RPMI7951 (cell line): ENCODE measurements around the gene C1orf105. TPM values are rescaled to one million over a fixed set of nuclear protein-coding genes. Genes with fewer than 3 reads are reported as not detected.

Experiments
- DNase-seq: peaks from one replicate; pipeline ENCODE4 v3.0.0-alpha.2; 2012; ENCODE audit warnings: low read depth
- total RNA-seq: library from RNA; depleted of rRNA; stranded (reverse); fragments of >200 nt; shearing (Covaris generic); gene quantifications from 2 replicates; pipeline ENCODE4 v1.2.3, GENCODE V29; 2014

Gene C1orf105
- total RNA-seq, 1 experiment from 2014 or later, result not detected

DNA sequence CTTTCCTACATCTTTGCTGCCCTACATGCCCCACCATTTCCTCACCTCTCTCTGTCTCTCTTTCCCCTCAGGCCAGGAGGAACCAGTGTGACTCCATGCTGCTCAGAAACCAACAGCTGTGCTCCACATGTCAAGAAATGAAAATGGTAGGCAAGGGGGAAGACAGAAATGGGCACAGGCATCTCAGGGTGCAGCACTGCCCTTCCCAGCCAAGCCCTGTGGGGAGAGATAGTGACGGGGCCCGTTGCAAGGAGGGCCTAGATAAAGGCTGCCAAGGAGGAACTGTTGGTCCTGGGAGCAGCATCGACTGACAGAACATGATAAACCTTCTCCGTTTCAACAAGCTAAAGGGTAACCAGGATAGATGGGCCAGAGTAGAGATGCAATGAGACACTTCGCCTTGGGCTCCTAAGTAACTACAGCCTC lies 35.9 kb downstream of the C1orf105 start:
- no peak for DNase-seq

DNA sequence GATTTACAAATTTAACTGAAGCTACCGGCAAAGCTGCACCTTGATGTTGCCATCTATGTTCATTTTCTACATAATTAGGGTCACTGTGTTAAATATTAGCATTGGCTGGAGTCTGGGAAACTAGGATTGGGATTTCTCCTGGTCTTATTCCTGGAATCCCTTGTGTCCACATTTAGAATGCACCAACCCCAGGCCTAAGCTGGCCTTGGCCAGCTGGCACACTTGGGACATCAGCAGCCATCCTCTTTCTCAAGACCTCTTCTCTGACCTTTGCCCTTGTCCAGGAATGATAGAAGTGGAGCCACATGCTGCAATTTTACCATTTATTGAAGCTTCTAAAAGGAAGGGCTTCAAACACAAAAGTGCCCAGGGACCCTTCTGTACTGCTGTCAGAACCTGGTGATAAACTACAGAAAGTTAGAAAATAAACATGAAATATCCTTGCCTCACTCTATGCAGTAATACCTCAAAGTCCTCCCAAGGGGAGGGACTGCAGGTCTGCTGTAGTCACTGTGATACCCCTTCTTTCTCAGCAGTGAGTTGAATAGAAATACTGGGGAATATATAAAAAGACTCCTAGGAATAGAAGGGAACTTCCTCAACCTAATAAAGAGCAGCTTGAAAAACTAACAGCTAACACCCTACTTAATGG lies 37.1 kb downstream of the C1orf105 start:
- DNase-seq, result no peak

DNA sequence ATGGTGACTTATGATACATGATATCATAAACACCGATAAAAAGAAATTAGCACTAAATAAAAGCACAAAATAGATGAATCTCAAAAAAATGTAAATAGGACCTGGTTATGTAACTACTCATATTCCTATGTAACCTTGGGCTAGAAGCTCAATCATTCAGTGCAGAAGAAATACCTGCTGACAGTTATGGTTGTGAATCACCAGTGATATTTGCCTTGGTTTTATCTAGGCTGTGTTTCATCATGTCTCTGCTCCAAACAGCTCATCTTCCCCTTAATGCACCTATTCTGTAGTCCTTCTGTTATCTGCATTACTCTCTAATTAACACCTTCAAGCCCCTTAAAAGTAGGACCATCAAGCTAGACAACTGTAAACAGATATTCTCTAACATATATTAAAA lies 39.7 kb downstream of the C1orf105 start:
- no peak for DNase-seq

DNA sequence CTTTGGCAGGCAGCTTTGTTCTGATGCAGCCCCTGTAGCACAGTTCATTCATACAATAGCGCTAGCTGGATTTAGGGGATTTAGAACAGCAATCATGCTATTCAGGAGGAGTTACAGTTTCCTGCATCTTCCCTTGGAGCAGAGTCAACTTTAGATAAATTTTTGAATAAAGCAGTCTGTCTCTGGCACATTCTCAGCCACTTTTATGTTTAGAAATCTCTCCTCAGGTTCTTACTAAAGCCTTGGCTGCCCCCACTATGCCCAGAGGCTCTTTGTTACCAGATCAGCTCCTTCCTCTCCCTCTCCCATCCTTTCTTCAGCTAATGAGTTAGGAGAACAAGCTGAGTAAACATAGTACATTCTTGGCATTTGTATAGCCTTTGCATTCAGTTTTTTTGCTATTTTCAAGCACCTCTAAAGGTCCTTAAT lies 40.4 kb downstream of the C1orf105 start:
- DNase-seq, result peak; percentile 46

DNA sequence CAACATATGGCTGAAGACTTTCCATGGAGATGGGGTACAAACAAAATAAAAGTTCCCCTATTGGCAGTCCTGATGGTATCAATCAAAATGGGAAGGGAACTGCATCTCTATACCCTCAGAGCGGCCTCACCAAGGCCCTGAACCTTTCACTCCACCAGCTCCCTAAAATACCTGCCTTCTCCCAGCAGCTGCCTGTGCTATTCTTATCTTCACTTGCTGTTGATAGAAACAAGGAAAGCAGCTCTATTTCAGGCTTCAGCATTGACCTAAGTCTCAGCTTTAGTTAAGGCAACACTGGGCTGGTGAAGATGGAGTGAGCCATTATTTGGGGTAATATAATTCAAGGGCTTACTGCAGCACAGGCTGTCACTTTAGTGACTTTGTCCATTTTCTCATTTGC lies 45.1 kb downstream of the C1orf105 start:
- DNase-seq, result no peak

DNA sequence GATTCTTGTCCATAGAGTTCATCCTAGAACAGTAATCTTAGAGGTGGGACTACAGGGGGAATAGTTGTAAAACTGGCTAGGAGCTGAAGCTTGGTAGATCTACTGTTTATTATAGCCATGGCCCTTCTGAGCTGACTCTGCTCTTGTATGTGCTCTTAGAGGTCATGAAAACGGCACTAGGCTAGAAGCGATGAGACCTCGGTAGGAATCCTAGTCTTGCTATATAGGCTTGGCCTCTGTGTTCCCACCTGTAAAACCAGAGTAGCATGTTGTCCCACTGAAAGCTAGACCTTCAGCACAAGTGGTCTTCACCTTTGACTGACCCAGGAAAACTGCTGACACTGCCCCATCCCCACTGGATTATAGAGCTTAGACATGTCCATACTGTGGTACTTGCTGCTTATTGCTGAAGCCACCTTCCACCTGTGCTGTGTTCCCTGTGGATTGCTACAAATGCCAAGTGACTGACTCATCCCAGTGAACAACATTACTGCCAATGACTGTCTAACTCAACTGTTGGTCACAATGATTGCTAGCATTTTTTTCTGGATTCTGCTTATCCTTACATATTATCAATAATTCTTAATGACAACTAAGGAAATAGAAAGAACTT lies 46.4 kb downstream of the C1orf105 start:
- no peak for DNase-seq

DNA sequence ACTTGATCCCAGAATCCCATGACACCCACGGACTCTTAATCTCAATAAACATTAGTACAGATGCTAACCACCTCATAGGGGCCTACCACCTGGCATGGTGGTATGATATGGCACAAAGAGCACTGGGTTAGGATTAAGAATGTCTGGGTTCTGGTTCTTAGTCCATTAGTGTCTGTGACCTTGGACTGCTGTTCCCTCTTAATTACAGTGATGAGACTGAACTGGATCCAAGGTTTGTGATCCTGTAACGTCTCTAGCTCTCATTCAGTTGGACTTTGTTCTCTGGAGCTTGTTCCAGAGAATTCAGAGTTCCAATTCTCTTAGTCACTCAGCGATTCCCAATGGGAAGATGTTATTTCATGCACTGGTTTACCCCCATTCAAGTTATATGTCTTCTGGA lies 47.0 kb downstream of the C1orf105 start:
- no peak for DNase-seq

DNA sequence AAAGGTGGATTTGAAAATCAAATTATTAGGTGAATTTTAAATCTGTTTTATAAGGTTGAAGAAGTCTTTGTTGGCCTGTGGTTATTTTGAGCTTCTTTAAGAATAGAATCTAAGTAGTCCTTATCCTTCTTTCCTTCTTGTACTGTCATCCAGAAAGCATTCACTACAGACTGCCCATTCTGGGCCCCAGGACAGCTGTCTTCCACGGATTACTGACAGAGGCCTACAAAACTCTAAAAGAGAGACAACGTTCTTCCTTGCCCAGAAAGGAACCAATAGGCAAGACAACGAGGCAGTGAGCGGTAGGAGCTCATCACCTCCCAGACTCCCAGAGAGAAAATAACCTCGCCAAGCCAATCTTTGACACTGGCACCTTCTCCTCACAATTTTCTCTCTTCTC lies 47.8 kb downstream of the C1orf105 start:
- DNase-seq, result no peak

DNA sequence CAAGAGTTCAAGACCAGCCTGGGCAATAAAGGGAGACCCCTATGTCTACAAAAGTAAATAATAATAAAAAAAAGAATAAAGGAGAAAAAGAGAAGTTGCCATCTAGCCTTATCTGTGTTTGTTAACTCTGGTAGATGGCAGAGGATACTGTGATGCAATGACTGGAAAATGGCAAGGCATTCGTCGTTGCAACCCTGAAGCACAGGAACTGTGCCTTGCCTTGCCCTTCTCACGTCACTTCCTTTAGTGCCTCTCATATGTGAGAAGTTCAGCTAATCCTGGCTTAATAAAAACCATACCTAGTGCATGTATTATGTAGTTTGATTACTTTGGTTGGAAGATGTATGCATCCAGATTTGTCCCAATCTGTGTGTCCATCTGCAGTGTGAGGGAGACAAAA lies 49.2 kb downstream of the C1orf105 start:
- no peak for DNase-seq

DNA sequence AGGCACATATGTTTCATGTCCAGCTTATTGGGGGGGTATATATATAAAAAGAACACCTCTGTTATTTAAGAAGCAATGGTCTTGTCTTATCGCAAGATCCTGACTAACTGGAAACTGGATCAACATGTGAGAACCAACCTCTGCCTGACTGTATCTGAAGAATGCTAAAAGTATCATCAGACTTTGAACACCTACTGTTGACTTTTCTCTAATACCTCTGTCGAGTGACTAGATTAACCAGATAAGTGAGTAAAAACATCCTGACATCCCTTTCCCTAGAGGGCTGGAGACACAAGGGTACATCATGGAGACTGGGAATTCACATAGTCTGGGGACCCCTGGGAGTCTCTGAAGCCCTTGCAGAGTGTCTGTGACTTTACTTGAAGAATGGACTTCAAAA lies 49.7 kb downstream of the C1orf105 start:
- no peak for DNase-seq

DNA sequence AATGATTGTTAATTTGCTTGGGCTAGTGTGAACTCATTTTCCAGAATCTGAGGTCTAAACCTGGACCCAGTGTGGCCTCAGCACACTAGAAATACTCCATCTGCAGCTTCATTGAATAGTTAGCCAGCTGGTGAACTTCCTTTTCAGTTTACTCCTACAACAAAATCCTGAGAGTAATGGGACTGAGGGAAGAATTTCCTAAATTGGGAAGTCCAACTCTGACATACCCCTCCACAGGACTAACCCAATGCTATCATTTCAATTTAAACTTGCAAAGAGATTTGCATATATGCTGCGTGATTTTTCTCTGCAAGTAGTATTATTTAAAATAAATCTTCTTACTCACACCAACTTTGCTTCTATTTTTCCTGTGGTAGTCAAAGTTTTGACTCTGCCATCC lies 51.2 kb downstream of the C1orf105 start:
- DNase-seq, result no peak

DNA sequence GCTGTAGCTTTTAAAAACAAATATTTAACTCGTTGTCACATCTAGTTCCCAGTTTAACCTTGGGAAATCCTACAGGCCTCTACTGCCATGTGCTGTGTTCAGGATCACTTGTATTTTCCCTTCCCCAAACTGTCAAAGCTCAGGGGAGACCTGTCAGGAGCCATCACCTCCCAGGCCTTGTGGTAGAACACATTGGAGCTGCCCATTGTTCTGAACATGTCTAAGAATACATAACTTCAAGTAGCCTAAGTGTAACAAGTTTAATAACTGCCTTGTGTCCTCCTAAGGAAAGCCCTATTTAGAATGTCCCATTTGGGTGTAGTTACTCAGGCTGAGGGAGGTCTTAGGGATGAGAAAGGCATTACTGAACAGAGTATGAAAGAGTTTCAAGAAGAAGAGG lies 52.0 kb downstream of the C1orf105 start:
- DNase-seq, result no peak

DNA sequence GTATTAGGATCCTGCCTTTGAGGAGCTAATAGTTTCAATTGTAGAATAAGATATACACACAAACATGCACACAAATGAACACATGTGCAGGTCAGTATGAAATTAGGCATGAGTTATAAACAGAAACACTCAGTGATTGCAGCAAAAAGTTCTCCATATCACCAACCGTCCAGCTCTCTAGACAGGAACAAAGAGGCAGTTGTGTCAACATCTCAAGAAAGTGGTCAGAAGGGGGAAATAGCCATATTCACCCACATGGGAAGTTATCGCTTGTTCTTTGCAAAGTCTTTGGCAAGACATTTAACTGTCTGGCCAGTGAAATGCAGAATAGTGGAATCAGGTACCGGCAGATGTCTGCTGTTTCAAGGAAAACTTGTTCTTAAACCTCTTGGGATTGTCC lies 52.8 kb downstream of the C1orf105 start:
- DNase-seq, result no peak

DNA sequence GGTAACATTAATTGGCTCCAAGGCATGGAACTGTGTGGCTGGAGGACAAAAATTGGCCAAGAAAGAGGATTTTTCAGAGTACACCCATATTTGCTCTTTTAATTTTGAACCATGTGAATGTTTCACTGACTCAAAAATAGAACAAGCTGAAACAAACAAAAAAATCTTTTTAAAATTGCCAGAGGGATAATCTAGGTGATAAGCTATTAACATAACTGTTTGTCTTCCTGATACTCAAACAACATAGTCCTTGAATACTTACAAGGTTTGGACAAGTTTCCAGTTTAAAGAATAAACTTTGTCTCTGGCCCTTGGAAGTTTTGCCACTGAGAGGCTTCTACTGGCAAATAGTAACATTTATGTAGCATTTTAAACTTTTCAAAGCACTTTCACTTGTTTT lies 53.4 kb downstream of the C1orf105 start:
- no peak for DNase-seq

DNA sequence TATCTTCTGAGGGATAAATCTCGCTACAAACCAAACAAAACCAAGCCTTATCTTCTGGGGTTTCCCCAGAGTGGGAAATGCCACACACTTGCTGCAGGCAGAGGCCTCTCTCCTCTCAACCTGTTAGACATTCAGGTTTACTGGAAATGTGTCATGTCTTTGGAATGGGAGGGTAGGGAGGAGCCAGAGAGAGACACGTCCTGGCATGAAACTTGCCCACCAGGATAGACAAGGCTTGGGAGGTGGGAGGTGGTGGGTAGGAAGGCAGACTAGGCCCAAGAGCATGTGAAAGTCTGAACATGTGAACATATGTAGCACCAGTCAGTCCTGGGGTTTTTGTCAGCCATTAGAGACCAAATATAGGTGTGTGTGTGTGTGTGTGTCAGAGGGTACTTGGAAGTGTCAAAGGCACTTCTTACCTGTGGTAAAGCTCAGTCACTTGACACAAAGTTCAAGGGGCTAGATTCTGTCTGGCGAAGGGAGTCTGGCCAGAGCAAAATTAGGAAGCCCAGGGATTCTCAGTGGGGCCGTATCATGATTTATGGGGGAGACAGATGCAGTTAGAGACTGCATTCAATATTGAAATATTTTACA lies 55.8 kb downstream of the C1orf105 start:
- DNase-seq, result no peak

DNA sequence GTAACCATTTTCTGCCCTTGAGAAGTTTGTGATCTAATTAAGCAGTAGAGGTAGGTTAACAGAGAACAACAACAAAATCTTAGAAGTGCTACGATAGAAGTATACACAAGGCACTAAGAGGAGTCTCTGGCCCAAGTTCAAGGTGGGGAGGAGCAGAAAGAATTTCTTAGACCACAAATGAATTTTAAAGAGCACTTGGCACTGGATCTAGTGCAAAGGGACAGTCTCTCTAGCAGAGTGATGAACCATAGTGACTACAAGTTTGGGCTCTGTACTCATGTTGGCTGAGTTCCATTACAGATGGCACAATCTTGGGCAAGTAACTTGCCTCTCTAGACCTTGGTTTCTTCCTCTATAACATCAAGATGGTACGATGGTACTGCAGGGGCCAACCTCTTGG lies 56.7 kb downstream of the C1orf105 start:
- no peak for DNase-seq

DNA sequence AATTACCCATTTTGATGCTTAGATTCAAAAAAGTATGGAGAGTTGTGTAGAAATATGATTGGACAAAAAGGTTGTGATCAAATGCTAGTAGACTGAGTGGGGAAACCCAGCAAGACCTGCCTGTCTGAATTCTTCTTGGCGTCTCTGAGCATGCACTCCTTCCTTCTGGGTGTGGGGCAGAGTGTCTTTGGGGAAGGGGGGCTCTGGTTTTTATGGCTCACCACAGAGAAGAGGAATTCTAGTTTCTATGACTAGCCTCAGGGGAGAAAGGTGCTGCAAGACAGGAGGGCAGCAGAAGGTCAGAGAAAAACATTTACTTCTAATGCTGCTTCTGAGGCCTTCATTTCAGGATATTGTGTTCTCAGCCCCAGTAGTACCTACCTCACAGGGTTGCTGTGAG lies 57.3 kb downstream of the C1orf105 start:
- DNase-seq, result no peak

DNA sequence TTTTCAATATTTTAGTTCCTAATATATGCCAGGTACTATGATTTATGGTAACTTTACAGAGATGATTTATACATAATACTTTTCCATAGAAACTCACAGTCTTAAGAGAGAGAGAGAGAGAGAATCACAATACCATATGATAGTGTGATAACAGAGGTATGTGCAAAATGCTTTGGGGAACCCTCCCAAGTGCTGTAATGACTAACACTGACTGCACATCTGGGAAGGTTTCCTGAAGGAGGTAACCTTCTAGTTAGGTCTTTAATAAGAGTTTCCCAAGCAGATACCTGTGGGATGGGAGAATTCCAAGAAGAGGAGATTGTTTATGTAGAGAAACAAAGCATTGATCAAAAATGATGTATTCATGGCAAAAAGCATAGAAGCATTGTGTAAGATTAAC lies 58.0 kb downstream of the C1orf105 start:
- DNase-seq, result no peak

DNA sequence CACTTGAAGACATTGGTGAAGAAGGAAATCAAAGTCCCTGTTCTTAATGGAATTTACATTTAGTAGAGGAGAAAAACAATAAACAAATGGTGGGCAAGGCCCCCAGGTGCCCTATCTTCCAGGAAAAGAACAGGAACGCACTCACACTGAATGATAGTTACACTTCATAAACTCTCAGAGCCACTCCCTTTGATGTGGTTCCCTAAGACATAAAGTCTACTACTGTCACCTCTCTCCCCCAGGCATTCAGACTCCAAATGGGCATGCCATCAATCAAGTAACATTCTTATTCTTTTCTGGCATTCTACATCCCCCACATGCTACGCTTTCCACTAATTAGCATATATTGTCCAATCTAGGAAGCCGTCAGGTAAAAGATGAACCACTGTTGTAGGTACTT lies 59.9 kb downstream of the C1orf105 start:
- no peak for DNase-seq

DNA sequence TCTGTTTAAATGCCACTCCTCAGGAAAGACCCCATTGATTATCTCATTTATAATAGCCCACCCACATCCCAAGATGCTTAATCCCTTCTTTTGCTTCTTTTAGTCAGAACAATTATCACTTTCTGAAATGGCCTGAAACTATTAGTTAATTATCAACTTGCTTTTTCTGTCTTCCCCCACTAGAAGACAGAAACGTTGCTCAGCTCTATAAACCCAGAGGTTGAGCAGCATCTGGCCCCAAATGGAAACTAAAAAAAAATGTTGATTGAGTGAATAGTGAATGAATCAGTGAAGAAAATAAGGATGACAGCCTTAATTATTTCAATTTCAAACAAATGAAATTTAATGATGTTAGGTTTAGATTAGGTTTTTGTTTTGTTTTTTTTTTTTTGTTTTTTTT lies 61.6 kb downstream of the C1orf105 start:
- DNase-seq, result no peak

DNA sequence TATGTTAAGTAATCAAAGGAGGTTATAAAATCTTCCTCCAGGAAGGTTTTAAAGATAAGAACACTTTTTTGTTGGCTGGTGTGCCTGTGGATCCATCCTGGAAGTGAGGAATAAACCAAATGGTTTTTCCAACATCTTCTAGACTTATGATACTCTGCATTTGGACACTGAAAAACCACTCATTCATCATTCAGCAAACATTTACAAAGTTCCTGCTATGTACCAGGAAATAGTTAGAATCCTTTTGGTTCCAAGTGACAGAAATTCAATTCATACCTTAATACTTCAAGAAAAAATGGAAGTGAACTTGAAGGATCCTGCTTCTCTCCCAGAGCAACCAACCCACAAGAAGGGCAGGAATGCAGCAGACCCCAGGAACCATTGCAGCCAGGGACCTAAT lies 63.0 kb downstream of the C1orf105 start:
- DNase-seq, result no peak

DNA sequence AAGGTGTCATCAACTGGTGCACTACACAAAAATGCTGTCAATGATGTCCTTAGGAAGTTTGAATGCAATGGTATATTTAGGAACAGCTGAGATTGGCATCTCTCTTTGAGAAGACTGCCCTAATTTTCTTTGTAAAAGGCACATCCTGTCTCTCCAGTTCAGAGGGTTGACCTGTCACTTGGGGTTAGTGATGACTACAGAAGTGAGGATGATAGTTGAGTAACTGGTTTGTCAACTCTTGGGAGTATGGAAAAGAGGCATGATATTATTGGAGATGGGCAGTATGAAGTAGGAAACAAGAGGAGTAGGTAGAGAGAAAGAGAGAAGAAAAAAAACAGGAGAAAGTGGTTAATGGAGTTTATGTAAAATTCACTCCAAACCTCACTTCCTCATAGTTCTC lies 63.8 kb downstream of the C1orf105 start:
- DNase-seq, result no peak

DNA sequence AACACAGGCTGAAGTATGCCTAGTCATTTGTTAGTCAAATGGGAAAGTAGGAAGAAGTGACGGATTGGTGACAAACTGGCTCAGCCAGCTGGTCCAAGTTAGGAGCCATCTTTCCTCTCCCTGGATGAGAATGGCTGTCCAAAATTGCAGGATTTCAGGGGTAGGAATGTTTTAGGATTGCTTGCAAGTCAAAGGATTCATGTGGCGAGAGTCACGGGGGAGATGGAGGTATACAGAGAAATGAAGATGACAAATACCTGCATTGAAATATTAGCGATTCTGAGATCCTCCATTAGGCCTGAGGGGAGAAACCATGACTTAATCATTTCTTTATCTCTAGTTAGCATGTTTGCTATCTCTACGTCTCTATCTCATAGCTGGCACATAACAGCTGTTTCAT lies 65.1 kb downstream of the C1orf105 start:
- no peak for DNase-seq
